ENCODE results near the gene DOK4. TPM values are rescaled to one million over a fixed set of nuclear protein-coding genes. Genes with fewer than 3 reads are reported as not detected.

The DOK4 gene
- total RNA-seq, 1 experiment from 2014 or later, result 4.9 TPM

DNA sequence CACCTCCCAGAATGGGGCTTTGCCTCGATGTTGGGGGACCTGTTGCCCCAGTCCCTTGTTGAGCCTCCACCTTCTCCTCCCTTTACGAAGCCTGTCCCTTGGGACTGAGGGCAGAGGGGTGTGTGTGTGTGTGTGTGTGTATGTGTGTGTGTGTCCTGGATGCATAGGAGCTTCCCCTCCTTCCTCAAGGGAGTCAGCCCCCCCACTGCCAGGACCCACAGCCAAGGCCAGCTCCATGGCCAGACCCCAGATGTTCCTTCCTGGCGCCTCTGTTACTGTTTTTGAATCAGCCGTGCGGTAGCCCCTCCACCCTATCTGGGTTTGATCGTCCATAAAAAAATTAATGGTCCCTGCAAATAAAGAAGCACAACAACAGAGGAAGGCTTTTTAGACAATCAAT is 17.7 kb upstream of the DOK4 start:
- H3K9ac ChIP-seq (ENCODE audit: low read length), result no peak overlapping the region
- no peaks in the 10 kb centered on the region for H3K27me3 ChIP-seq (ENCODE audit: low read length)
- no TSS peak for BruUV-seq (replicated peaks)

GRCh38 chr16:57503366-57503765 is 17.1 kb upstream of the DOK4 start:
- no peak for ATAC-seq
- CTCF ChIA-PET, result no interaction called here

More for the DNA sequence above, 17.7 kb upstream of the DOK4 start:
- no peaks in the 10 kb centered on the region for H3K9me2 ChIP-seq (replicated peaks; ENCODE audit: low read length)
- intact Hi-C loops (cut with micrococcal nuclease), result no loop called here
- H3K4me2 ChIP-seq (ENCODE audit: low read length), result no peak overlapping the region
- H3F3A ChIP-seq (ENCODE audit: low read length, unreplicated experiment), result no peaks in the 10 kb centered on the region
- H4K20me1 ChIP-seq (ENCODE audit: low read length), result no peaks in the 10 kb centered on the region
- no peak overlapping the region for H3K27ac ChIP-seq (ENCODE audit: low read length)
- H2AFZ ChIP-seq (ENCODE audit: low read length), result no peak overlapping the region
- POLR2A ChIA-PET (ENCODE audit: unreplicated experiment), result no interaction called here
- no peak for TF ChIP-seq EZH2phosphoT487 (IDR thresholded peaks at IDR 0.05; ENCODE audit: borderline replicate concordance, low read length)
- no peak for TF ChIP-seq EZH2 (IDR thresholded peaks at IDR 0.05; ENCODE audit: low read length, unreplicated experiment)
- no peak for TF ChIP-seq CTCF (conservative IDR thresholded peaks at IDR 0.05; ENCODE audit: low read depth, low read length)
- DNase-seq (no peak), ATAC-seq (no peak)
- CTCF ChIA-PET, result no interaction called here
- no peaks in the 10 kb centered on the region for H3K36me3 ChIP-seq (ENCODE audit: low read depth, low read length)
- no peaks in the 10 kb centered on the region for H3K4me1 ChIP-seq (ENCODE audit: insufficient read depth, low read length)
- no peaks in the 10 kb centered on the region for H3K79me2 ChIP-seq (ENCODE audit: low read length)
- H3K4me3 ChIP-seq (ENCODE audit: low read length), result no peak overlapping the region
- no peaks in the 10 kb centered on the region for H3K9me3 ChIP-seq (ENCODE audit: low read length)

More at GRCh38 chr16:57503366-57503765, 17.1 kb upstream of the DOK4 start:
- Histone ChIP-seq H4K20me1 (ENCODE audit: low read length) (no peaks in the 10 kb centered on the region), H3K4me1 (ENCODE audit: insufficient read depth, low read length) (no peaks in the 10 kb centered on the region), H3K4me3 (ENCODE audit: low read length) (no peak overlapping the region), H2AFZ (ENCODE audit: low read length) (no peak overlapping the region), H3K79me2 (ENCODE audit: low read length) (no peaks in the 10 kb centered on the region), H3F3A (ENCODE audit: low read length, unreplicated experiment) (no peaks in the 10 kb centered on the region), H3K36me3 (ENCODE audit: low read depth, low read length) (no peaks in the 10 kb centered on the region), H3K9me2 (replicated peaks; ENCODE audit: low read length) (no peaks in the 10 kb centered on the region), H3K27me3 (ENCODE audit: low read length) (no peaks in the 10 kb centered on the region), H3K9me3 (ENCODE audit: low read length) (no peaks in the 10 kb centered on the region), H3K27ac (ENCODE audit: low read length) (no peak overlapping the region), H3K9ac (ENCODE audit: low read length) (no peak overlapping the region), H3K4me2 (ENCODE audit: low read length) (no peak overlapping the region)
- TF ChIP-seq EZH2phosphoT487 (IDR thresholded peaks at IDR 0.05; ENCODE audit: borderline replicate concordance, low read length) (no peak), EZH2 (IDR thresholded peaks at IDR 0.05; ENCODE audit: low read length, unreplicated experiment) (no peak), CTCF (conservative IDR thresholded peaks at IDR 0.05; ENCODE audit: low read depth, low read length) (no peak)
- no TSS peak for BruUV-seq (replicated peaks)
- POLR2A ChIA-PET (ENCODE audit: unreplicated experiment), result no interaction called here
- intact Hi-C loops (cut with micrococcal nuclease), result no loop called here
- no peak for DNase-seq
